ENCODE results near the gene FAM236B.
"Not testable (repeated sequence)": the region's sequence is repeated elsewhere in the genome, so short reads cannot be mapped to it uniquely, and the experiment has no call there.

The FAM236B gene

GRCh38 chrX:72733636-72734035 is 48.8 kb downstream of the FAM236B start:
- CTCF ChIA-PET; H3K27ac ChIP-seq (ENCODE audit: insufficient read depth in 1 of 2, low read depth in 1 of 2, low read length in 2 of 2, poor library complexity in 1 of 2, severe bottlenecking in 2 of 2); H3K36me3 ChIP-seq (ENCODE audit: control insufficient read depth in 4 of 4, insufficient read depth in 4 of 4, low read length in 3 of 4); POLR2A ChIA-PET; H3K4me3 ChIP-seq (ENCODE audit: control insufficient read depth in 1 of 7, extremely low read depth in 1 of 7, insufficient read depth in 4 of 7, low read depth in 2 of 7, low read length in 6 of 7); H3K27me3 ChIP-seq (replicated peaks in 2 of 5; ENCODE audit: control insufficient read depth in 4 of 5, insufficient read depth in 5 of 5, low read length in 4 of 5); H3K4me1 ChIP-seq (ENCODE audit: control extremely low read depth in 1 of 4, control insufficient read depth in 4 of 4, insufficient read depth in 4 of 4, low read length in 3 of 4); H3K9me3 ChIP-seq (ENCODE audit: control extremely low read depth in 1 of 5, control insufficient read depth in 4 of 5, insufficient read depth in 2 of 5, low read depth in 1 of 5, low read length in 4 of 5); DNase-seq: not testable (repeated sequence)
- 73% methylated on average over 6 of the region's 8 CpGs for WGBS (ENCODE audit: insufficient coverage)
